SIG-M5 treated with dmso at 0.1 percent for 504 hours (cell line): Measurements from ENCODE around the gene DCANP1.
A peak's percentile ranks its signal among the peaks of the same experiment; 100 is the strongest.
"Not testable (repeated sequence)": the region's sequence is repeated elsewhere in the genome, so short reads cannot be mapped to it uniquely, and the experiment has no call there.

Experiments used
- DNase-seq: peaks from one replicate; lab custom pipeline; 2025; ENCODE audit not compliant: unreplicated experiment; lab: John Stamatoyannopoulos, UW

The DCANP1 gene

GRCh38 chr5:135447298-135447929 is at the start of gene DCANP1:
TSS of gene DCANP1 (minus strand) at chr5:135447348. CDS start at chr5:135447108, 240 bp downstream.
- DNase-seq, result no peak

GRCh38 chr5:135495531-135495930 is 48.4 kb upstream of the DCANP1 start:
- DNase-seq, result not testable (repeated sequence)

GRCh38 chr5:135494196-135494595 is 47.0 kb upstream of the DCANP1 start:
- DNase-seq, result no peak

- peak; percentile 85 for DNase-seq
Observed at GRCh38 chr5:135493406-135494180, 46.4 kb upstream of the DCANP1 start.

GRCh38 chr5:135492319-135492626 is 45.1 kb upstream of the DCANP1 start:
- peak; percentile 68 for DNase-seq

- DNase-seq, result no peak
Observed at GRCh38 chr5:135491552-135492318, 44.6 kb upstream of the DCANP1 start.

GRCh38 chr5:135491038-135491551 is 43.9 kb upstream of the DCANP1 start:
- DNase-seq, result no peak

- no peak for DNase-seq
Observed at GRCh38 chr5:135490245-135491037, 43.3 kb upstream of the DCANP1 start.

GRCh38 chr5:135489466-135490244 is 42.5 kb upstream of the DCANP1 start:
- DNase-seq, result no peak

- DNase-seq, result no peak
Observed at GRCh38 chr5:135488727-135489465, 41.7 kb upstream of the DCANP1 start.

- DNase-seq, result no peak
Observed at GRCh38 chr5:135487839-135488514, 40.8 kb upstream of the DCANP1 start.

- no peak for DNase-seq
Observed at GRCh38 chr5:135487037-135487395, 39.9 kb upstream of the DCANP1 start.

GRCh38 chr5:135486131-135487036 is 39.2 kb upstream of the DCANP1 start:
- DNase-seq, result no peak

GRCh38 chr5:135484674-135485086 is 37.5 kb upstream of the DCANP1 start:
- no peak for DNase-seq

- DNase-seq, result no peak
Observed at GRCh38 chr5:135483254-135483653, 36.1 kb upstream of the DCANP1 start.

- DNase-seq, result peak; percentile 60
Observed at GRCh38 chr5:135482381-135482933, 35.3 kb upstream of the DCANP1 start.

GRCh38 chr5:135481909-135482311 is 34.8 kb upstream of the DCANP1 start:
- DNase-seq, result no peak

- DNase-seq, result peak; percentile 81
Observed at GRCh38 chr5:135481387-135481786, 34.2 kb upstream of the DCANP1 start.
